Sigmoid colon (tissue), 7 donors: ENCODE measurements around the gene NKX3-2. TPM values are rescaled to one million over a fixed set of nuclear protein-coding genes. Genes with fewer than 3 reads are reported as not detected.
A peak's percentile ranks its signal among the peaks of the same experiment; 100 is the strongest.

ENCODE experiments used
- DNase-seq: peaks from one replicate; pipeline ENCODE4 v3.0.0-alpha.2; 2019
- H3K27ac ChIP-seq, 4 donors: fragments of 200-600 bp; sonication (generic); one replicate each; pipeline ENCODE4 v1.5.1; 2016 to 2019; ENCODE audit warnings: mild to moderate bottlenecking in 1 of 4
- H3K27me3 ChIP-seq, 3 donors: fragments of 200-600 bp; sonication (generic); one replicate each; pipeline ENCODE4 v1.5.1; 2019; ENCODE audit warnings: mild to moderate bottlenecking in 1 of 3
- H3K36me3 ChIP-seq, 4 donors: fragments of 200-600 bp; sonication (generic); one replicate each; pipeline ENCODE4 v1.5.1; 2016 to 2019
- H3K4me1 ChIP-seq, 4 donors: fragments of 200-600 bp; sonication (generic); one replicate each; pipeline ENCODE4 v1.5.1; 2017 to 2019
- H3K4me3 ChIP-seq, 4 donors: fragments of 200-600 bp; sonication (generic); one replicate each; pipeline ENCODE4 v1.5.1; 2017 to 2019; ENCODE audit warnings: mild to moderate bottlenecking in 2 of 4, moderate library complexity in 1 of 4
- H3K9me3 ChIP-seq, 4 donors: fragments of 200-600 bp in 3 of 4; sonication (generic) in 3 of 4; one replicate each; pipeline versions ENCODE4 v1.5.1 to v1.6.1; 2013 to 2019
- EP300 ChIP-seq, 4 donors: sonication (generic); formaldehyde crosslinking; IDR thresholded peaks; one replicate each; pipeline ENCODE4 v1.6.1; 2017; ENCODE audit warnings: antibody characterized with exemption in 4 of 4
- POLR2A ChIP-seq, 2 donors: fragments of 450-650 bp; IDR thresholded peaks; one replicate each; pipeline ENCODE4 v1.6.1; 2016; ENCODE audit warnings: antibody characterized with exemption in 2 of 2, mild to moderate bottlenecking in 2 of 2, moderate library complexity in 2 of 2
- POLR2AphosphoS5 ChIP-seq, 4 donors: sonication (generic); formaldehyde crosslinking; IDR thresholded peaks; one replicate each; pipeline ENCODE4 v1.6.1; 2017; ENCODE audit warnings: antibody characterized with exemption in 4 of 4
- WGBS, 2 donors: extraction: QIAGEN DNeasy Blood & Tissue Kit; methylation state at CpG; one replicate each; pipeline ENCODE4 v1.1.7; 2013; 5-methylcytosine and 5-hydroxymethylcytosine counted together
- intact Hi-C: fragments of 100-400 bp; cut with DNase I; formaldehyde crosslinking; loops from one replicate; pipeline ENCODE4 v1.15.1; 2023
- polyA plus RNA-seq, 3 donors: library from polyadenylated mRNA; stranded (reverse); fragments of 200-250 nt; gene quantifications; one replicate each; pipeline ENCODE4 v1.2.3, GENCODE V29; 2013
- total RNA-seq, 4 donors: library from RNA; depleted of rRNA; stranded (reverse); fragments of >200 nt; gene quantifications; one replicate each; pipeline ENCODE4 v1.1.0, GENCODE V29; 2016
- TF ChIP-seq, protein P1 (sequence below), 4 experiments: fragments of 450-650 bp in 3 of 4; fragments of 200-600 bp in 1 of 4; IDR thresholded peaks; one replicate each; pipeline ENCODE4 v1.5.1; 2016 to 2019; ENCODE audit warnings: antibody characterized with exemption in 4 of 4, mild to moderate bottlenecking in 3 of 4, moderate library complexity in 2 of 4
- donor health status: healthy with polysubstance abuse.
- donor health status: Bipolar disorder and iron deficiency.
- donor health status: healthy.

The NKX3-2 gene
- total and polyA plus RNA-seq, 7 donors: 0.60 to 28.2 (median 20.3) TPM; not detected in 1

DNA sequence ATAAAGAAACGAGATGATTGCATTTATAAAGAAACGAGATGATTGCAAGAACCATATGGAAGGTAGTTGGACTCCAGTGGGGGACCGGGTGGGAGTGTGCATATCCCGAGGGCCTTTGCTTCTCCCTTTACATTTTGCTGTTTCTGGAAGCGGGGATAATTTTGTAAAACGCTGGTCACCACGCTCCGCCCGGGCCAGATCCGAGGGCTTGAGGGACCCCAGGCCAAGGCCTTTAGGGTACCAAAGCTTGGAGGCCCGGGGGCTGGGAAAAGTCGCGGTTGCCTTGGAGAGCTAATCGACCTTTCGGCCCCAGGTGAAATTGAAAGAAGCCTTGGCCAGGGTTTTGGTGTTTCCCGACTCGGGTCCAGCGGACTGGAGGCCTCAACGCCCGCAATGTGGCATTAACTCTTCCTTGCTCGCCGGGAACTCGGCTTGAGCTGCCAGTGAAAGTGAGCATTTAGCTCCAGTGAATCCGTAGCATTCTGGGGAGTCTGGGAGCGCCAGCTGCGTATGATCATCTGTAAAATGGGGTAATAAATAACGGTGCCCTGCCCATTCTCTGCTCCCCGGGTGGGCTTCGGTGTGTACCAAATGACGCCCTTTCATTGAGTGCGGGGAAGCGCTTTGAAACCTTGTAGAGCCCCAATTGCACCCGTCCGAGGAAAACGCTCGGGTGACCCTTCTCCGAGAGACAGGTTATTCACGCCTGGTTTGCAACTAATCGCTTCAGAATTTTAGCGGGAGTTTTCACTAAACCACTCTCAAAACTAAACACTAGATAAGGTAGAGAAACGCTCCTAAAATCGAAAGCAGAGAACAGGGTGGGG, 4.5 kb downstream of the NKX3-2 start:
- intact Hi-C loops: loop anchor here (10.0 kb wide), 1 partner anchor 465 kb away; no protein-coding TSS in a partner anchor
- peak in 2 of 4 donors; percentile 3 for TF ChIP-seq POLR2AphosphoS5 (IDR thresholded peaks at IDR 0.05)
- TF ChIP-seq, protein P1, sequence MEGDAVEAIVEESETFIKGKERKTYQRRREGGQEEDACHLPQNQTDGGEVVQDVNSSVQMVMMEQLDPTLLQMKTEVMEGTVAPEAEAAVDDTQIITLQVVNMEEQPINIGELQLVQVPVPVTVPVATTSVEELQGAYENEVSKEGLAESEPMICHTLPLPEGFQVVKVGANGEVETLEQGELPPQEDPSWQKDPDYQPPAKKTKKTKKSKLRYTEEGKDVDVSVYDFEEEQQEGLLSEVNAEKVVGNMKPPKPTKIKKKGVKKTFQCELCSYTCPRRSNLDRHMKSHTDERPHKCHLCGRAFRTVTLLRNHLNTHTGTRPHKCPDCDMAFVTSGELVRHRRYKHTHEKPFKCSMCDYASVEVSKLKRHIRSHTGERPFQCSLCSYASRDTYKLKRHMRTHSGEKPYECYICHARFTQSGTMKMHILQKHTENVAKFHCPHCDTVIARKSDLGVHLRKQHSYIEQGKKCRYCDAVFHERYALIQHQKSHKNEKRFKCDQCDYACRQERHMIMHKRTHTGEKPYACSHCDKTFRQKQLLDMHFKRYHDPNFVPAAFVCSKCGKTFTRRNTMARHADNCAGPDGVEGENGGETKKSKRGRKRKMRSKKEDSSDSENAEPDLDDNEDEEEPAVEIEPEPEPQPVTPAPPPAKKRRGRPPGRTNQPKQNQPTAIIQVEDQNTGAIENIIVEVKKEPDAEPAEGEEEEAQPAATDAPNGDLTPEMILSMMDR (IDR thresholded peaks at IDR 0.05): no peak
- peak overlapping the region; percentile 3 to 77 (median 54) for H3K4me3 ChIP-seq
- 27 to 51% methylated on average over 42 of the region's 42 CpGs for WGBS, 2 donors
- no peaks in the 10 kb centered on the region for H3K36me3 ChIP-seq
- DNase-seq: peak; percentile 67
- H3K9me3 ChIP-seq: no peaks in the 10 kb centered on the region
- peak overlapping the region in 3 of 4 donors; percentile 93 to 96 (median 94) for H3K27ac ChIP-seq
- peaks cover 0 to 64% (median 13%) of the 10 kb centered on the region in 3 donors for H3K27me3 ChIP-seq
- peaks cover 0 to 56% (median 36%) of the 10 kb centered on the region in 4 donors for H3K4me1 ChIP-seq

- no peak for TF ChIP-seq POLR2A (IDR thresholded peaks at IDR 0.05)
- TF ChIP-seq, protein P1 (IDR thresholded peaks at IDR 0.05): no peak
- TF ChIP-seq POLR2AphosphoS5 (IDR thresholded peaks at IDR 0.05): no peak
- no peak for TF ChIP-seq EP300 (IDR thresholded peaks at IDR 0.05)
- H3K27me3 ChIP-seq: peaks cover 0 to 61% (median 13%) of the 10 kb centered on the region in 3 donors
- no peaks in the 10 kb centered on the region for H3K9me3 ChIP-seq
- peak overlapping the region in 3 of 4 donors; percentile 93 to 96 (median 94) for H3K27ac ChIP-seq
- peak overlapping the region; percentile 1 to 77 (median 54) for H3K4me3 ChIP-seq
- H3K36me3 ChIP-seq: no peaks in the 10 kb centered on the region
- peak; percentile 64 for DNase-seq
- peaks cover 0 to 55% (median 33%) of the 10 kb centered on the region in 4 donors for H3K4me1 ChIP-seq
- WGBS, 2 donors: 13 to 28% methylated on average over 23 of the region's 23 CpGs
- intact Hi-C loops: no loop called here
Observed at GRCh38 chr4:13539047-13539618, 5.2 kb downstream of the NKX3-2 start.

DNA sequence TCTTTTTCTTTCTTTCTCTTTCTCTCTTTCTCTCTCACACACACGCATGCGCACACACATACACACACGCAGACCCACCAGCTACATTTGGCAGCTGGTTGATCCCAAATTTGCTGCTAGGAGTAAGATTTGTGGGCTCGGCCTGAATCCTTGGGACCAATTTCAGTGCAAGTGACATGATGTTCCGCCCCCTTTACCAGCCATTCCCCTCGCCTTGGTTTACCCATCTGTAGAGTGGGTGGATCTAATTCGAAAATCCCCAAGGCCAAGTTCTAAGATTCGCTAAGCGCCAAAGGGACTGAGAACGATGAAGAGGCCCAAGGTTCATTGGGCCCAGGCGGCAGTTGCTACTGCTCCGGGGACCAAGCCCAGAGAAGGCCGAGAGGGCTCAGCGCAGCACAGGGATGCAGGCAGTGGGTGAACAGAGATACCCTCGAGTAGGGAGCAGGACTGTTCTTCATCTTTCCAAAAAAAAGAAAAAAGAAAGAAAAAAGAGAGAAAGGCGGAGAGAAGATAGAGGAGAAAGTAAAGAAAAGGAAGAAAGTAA, 5.8 kb downstream of the NKX3-2 start:
- Histone ChIP-seq H3K4me1 (peaks cover 0 to 49% (median 30%) of the 10 kb centered on the region in 4 donors), H3K27ac (peak overlapping the region in 3 of 4 donors; percentile 93 to 96 (median 94)), H3K27me3 (peaks cover 0 to 61% (median 13%) of the 10 kb centered on the region in 3 donors), H3K9me3 (no peaks in the 10 kb centered on the region), H3K36me3 (no peaks in the 10 kb centered on the region), H3K4me3 (peak overlapping the region in 3 of 4 donors; percentile 31 to 77 (median 76))
- 38 to 42% methylated on average over 16 of the region's 16 CpGs for WGBS, 2 donors
- intact Hi-C loops: no loop called here
- DNase-seq: peak; percentile 53
- TF ChIP-seq EP300 (IDR thresholded peaks at IDR 0.05) (no peak), POLR2AphosphoS5 (IDR thresholded peaks at IDR 0.05) (no peak), POLR2A (IDR thresholded peaks at IDR 0.05) (no peak)
- TF ChIP-seq, protein P1 (IDR thresholded peaks at IDR 0.05): no peak

GRCh38 chr4:13537832-13538177, 6.5 kb downstream of the NKX3-2 start:
- Histone ChIP-seq H3K4me3 (no peak overlapping the region), H3K4me1 (peaks cover 0 to 42% (median 26%) of the 10 kb centered on the region in 4 donors), H3K9me3 (no peaks in the 10 kb centered on the region), H3K27me3 (peaks cover 0 to 58% (median 13%) of the 10 kb centered on the region in 3 donors), H3K36me3 (no peaks in the 10 kb centered on the region), H3K27ac (peak overlapping the region in 3 of 4 donors; percentile 93 to 96 (median 94))
- WGBS, 2 donors: 27 to 32% methylated on average over 10 of the region's 10 CpGs
- intact Hi-C loops: no loop called here
- TF ChIP-seq POLR2A (IDR thresholded peaks at IDR 0.05) (no peak), POLR2AphosphoS5 (IDR thresholded peaks at IDR 0.05) (no peak), EP300 (IDR thresholded peaks at IDR 0.05) (no peak)
- TF ChIP-seq, protein P1 (IDR thresholded peaks at IDR 0.05): no peak
- DNase-seq: peak; percentile 37
